ENCODE results near the gene DAB1.

Gene DAB1

DNA sequence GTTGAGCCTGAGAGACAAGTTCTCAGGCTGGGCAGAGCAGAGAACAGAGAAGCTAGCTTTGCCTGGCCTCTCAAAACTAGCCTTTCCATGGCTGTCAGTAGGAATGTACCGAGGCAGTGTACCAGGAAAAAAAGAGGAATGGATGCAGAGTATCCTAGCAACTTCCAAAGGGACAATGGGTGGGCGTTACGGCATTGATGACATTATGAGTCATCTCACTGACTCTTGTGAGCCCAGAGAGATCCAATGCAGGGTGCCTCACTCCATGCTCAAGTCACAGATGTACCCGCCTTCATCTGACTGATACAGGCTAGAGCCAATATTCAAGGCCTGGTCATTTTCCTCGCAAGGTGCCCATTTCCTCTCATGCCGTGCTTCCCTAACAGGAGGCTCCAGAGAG, 406.7 kb downstream of the DAB1 start:
- DNase-seq, result no peak

DNA sequence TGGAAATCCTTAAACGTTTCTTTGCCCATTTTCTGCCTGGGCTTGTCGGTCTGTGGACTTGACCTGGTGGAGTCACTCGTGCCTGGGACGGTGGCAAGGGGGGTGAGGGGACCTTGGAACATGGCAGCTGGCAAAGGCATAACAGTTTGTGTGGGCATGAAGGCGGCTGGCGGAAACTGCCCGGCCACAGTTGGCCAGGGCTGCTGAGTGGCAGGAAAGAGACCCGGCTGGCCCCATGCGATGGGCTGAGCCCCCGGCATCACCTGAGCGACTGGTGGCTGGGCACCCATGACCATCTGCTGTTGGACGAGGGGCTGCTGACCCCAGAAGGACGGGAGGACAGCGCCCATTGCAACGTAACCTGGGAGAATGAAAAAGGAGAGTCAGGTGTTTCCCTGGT, 408.8 kb downstream of the DAB1 start:
- DNase-seq, result no peak

DNA sequence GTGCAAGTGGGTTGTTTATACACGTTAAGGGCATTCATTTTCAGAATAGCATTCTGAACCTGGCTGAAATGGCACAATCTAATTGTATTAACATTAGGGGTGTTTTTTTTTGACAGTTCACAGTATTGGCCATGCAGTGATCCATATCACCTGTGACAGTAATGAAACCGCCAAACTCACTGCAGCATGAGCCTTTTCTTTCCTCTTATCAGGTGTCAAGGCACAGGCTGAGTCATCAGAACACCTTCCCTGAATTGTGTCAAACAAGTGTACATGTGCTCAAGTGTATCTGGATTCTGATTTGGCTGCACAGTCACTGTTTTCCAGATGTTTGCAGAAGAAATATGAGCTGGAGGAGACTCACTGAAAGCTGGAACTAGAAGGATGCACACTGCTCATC, 410.3 kb downstream of the DAB1 start:
- DNase-seq, result no peak

DNA sequence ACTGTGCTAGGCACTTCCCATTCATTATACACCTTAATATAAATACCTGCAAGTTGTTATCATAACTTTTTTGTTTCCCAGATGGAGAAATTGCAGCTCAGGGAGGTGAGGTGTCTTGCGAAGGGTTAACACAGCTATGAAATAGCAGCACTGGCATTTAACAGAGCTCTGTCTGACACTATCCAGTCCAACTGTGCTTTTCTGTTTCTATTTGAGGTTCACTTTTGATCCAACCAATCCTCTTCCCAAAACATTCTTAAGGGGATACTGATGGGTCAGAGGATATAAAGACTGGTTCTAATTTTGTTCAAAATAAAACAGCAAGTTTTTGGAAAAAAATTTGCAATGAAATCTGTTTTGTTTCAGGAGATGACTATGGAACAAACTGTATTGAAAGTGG, 411.5 kb downstream of the DAB1 start:
- DNase-seq, result no peak

DNA sequence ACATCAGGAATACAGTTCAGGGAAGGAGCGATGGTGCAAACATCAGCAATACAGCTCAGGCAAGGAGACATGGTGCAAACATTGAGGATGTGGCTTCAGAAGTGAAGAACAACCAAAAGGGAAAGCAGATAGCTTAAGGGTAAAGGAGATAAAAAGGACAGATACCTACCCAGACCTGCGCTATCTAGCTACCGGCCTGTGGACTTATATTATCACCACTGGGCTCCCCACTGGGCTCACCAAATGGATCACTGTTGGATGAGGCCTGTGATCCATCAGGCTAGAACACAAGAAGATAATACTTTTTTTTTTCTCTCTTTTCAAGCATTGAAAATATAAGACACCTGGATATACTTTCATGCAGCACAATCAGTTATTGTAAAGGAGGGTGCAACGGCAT, 413.3 kb downstream of the DAB1 start:
- DNase-seq, result no peak

DNA sequence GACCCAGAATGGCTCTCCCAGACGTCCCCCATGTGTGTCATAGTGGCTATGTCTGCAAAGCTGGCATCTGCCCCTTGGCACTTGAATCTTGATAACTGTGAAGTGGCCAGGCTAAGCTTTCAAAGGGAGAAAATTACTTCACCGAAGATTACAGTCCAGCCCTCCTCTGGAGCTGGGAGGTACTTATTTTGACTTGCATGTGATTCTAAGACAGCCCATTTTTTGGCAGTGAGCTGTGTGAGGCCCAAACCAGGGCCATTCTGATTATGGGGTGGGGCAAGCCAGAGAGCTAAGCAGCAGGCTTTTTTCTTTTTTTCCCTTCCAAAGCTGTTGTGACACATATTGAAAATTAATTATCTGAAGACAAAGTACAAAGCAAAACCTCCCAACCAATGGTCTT, 415.9 kb downstream of the DAB1 start:
- DNase-seq, result no peak

DNA sequence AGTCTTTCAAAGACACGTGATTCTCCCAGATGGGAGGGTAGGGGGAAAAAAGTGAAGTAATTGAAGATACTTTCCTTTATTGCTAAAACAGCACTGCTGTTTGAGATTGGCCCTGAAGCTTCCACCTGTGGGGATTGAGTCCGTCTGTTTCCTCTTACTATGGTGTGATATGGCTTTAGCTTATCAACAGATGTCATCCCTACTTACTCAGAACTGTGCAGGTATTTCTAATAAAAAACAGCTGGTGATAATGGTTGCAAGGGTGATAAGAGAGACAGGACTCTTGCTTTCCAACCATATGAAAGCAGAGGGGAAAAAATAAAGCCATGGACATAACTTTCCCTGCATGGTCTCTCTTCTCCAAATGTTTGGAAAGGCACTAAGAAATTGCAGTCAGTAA, 416.4 kb downstream of the DAB1 start:
- DNase-seq, result no peak

DNA sequence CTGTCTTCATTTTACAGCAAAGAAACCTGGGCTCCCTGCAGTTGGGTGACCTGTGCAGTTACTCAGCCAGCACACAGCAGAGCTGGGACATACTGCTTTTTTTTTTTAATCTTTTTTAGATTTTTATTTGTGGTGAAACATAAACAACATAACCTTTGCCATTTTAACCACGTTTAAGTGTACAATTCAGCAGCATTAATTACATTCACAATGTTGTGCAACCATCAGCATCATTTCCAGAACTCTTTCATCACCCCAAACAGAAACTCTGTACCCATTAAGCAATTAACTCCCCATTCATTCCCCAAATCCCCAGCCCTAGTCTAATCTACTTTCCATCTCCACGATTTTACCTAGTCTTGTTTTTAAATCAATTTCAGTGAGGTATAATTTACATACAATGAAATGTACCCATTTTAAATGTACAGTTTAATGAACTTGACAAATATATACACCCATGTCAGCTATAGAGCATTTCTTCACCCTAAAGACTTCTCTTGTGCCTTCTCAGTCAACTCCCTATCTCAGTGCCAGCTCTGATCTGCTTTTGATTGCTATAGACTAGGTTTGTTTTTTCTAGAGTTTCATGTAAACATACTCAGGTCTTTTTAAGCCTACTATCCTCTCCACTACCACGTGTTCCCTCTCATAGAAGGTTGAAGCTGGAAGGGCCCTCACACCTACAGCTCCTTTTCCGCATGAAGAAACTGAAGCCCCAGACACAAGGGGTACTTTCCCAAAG, 420.3 kb downstream of the DAB1 start:
- DNase-seq, result no peak

DNA sequence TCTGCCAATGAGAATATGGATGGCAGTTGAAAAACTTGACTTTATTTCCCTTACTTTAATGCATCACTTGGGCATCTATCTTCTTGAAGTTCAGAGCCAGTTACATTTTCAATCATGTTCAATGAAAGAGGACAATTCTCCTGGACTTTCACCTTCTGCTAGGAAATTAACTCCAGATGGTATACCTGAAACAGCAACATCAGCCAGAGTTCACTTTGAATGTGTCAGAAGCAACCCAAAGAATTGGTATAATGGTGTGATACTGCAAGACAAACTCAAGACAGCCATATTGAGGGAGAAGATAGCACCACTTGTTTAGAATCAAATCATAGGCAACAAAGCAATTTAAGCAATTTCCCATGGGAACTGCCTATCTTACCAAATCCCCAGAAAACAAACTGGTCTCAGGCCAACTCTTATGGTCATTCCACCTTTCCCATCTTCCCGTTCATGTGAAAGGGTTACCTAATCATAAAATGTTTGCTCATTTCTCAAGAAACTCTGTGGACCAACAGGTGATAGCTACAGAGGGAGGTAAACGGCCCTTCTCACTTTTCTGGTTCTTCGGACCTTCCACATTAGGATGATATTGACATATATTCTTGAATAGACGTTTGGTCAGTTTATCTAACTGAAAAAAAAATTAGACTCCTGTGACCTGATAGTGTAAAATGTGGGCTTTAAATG, 428.3 kb downstream of the DAB1 start:
- no peak for DNase-seq

DNA sequence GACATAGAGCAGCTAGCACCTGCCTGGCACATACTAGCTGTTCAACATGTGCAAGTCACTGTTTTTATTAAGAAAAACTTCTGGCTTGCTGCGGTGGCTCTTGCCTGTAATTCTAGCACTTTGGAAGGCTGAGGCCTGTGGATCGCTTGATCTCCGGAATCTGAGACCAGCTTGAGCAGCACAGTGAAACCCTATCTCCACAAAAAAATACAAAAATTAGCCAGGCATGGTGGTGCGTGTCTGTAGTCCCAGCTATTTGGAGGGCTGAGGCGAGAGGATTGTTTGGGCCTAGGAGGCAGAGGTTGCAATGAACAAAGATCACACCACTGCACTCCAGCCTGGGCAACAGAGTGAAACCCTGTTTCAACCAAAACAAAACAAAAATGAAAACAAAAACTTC, 430.4 kb downstream of the DAB1 start:
- no peak for DNase-seq

DNA sequence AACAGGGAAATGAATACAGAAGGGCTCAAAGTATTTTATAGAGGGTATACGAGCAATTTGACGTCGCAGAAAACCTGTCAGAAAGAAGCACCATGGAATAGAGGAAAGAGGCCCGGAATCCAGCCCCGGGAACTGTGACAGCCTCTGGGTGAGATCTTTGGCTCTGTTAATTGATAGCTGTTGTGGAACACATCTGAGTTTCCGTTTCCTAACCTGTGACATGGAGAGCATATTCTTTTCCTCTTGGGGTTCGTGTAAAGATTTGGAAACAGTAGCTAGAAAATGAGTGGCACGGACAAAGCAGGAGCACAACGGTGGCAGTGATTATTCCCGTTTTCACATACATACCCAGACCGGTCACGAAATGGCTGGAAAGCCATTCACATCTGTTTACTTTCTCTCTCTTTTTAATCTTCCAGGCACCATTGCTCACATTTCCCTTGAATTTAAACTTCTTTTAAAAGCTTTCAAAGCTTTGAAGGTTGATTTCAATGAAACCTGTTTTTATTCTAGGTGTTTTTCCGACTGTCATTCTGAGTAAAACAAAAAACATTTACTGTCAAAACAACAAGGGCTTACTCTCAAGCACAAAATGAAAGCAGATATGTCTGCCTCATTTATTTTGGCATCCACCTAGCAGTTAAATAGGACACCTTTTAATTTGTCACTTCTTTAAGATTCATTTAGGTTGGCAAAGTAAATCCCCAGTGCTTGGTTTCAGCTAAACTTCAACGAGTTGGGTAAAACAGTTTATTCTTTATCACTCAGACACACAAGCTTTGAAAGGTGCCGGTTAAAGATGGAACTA, 431.3 kb downstream of the DAB1 start:
- DNase-seq, result no peak

DNA sequence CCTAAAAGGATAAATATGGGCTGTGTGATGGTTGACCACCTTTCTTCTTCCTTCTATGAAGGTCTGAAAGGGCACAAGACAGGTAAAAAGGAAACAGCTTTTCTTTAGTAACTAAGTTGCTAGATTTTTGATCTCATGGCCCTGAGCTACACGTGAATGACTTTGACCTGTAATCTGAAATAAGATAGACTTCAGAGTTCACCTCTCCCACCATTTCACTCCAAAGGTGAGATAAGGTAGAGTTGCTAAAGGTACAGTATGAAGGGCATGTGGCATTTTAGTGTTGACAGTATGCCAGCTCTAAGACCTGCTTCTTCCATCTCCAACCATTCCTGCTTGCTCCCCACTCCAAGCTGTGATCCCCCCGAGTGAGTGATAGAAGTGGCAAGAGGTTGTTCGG, 432.3 kb downstream of the DAB1 start:
- no peak for DNase-seq

DNA sequence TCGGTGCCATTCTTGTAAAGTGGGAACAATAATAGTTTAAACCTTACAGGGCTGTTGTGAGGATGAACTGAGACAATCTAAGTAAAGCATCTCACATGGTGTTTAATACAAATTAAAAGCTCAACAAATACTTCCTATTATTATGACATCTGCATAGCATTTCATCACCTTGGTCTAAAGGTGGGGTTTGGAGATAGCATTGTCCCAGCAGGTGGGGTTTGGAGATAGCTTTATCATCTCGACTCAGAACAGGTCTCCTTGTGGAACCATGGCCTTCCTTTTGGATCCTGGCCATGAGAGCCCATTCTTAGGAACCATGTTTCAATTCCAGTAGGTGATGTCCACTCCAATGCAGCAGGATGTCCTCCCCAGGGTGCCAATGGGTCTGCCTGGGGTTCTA, 437.5 kb downstream of the DAB1 start:
- DNase-seq, result no peak

DNA sequence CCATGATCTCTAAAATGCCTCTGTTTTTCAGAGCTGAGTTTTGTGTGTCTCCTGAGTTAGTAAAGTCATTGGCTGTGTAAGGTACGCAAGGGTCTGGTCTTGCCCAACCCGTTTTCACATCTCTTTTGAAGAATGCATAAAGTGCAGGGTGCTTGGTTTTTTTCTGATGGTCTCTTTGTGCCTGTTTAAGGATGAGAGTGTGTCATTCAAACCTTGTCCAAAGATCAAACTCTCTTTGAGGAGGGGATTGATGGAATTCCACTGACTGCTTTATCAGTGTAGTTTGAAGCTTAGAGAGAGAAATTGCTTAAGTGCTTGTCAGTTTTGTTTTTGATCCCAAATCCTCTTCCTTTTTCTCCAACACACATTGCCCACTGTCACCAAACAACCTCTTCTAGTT, 438.0 kb downstream of the DAB1 start:
- DNase-seq, result no peak

DNA sequence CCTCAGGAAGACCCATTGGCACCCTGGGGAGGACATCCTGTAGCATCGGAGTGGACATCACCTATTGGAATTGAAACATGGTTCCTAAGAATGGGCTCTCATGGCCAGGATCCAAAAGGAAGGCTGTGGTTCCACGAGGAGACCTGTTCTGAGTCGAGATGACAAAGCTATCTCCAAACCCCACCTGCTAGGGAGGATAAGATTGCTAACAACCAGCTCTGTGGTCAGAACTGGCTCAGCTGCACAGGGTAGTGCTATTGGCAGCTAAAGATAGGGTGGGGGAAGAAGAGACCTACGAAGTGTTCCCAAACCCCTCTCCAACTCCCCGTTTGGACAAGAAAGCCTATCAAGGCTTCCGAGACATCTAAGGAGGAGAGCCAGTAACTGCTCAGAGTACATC, 440.4 kb downstream of the DAB1 start:
- no peak for DNase-seq

DNA sequence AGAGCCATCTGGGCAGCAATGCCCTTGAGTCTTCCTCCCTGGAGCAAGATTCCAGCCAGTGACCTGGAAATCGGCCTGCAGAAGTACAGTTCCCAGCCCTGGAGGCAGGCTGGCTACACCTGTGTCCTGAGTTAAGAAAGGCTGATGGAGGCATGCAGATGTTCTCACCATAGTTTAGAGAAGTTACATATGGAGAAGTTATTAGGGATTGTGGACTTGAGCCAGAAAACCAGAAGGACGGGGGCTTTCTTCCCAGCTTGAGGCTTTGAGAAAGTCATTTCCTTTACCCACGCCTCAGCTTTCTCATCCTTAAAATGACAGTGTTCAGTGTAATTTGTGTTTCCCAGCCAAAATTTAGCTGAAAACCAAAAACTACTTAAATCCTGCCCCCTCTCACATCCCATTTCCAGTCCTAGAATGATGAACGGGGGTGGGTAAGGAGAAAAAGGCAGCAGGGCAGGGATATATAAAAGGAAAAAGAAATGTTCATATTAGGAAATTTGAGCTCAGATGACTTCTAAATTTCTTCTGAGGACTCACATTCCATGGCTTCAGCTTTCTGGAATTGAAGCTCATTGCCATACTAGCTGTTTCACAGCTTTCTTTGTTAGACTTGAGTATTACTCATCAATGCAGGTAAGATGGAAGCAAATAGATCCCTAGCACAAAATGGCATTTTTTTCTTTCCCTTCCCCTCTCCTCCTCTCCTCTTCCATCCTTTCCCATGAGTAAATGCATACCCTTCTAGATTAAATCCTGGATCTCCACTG, 443.7 kb downstream of the DAB1 start:
- no peak for DNase-seq

DNA sequence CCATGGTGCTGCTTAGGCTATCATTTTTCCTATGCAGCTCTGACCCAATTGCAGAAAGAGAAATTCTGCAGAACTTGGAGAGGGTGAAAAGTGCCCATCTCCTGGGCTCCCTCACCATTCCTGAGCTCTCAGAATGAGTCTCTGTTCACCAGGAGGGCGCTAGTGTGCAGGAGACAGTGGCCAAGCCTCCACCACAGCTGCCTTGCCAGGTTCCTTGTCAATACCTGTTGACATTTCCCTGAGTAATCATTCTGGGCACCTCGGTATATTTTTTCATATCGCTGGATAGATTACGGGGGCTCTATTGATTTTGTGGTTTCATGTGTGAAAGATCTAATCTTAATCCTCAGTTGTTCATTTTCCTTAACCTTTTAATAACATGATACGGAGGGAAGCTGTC, 445.0 kb downstream of the DAB1 start:
- DNase-seq, result no peak

DNA sequence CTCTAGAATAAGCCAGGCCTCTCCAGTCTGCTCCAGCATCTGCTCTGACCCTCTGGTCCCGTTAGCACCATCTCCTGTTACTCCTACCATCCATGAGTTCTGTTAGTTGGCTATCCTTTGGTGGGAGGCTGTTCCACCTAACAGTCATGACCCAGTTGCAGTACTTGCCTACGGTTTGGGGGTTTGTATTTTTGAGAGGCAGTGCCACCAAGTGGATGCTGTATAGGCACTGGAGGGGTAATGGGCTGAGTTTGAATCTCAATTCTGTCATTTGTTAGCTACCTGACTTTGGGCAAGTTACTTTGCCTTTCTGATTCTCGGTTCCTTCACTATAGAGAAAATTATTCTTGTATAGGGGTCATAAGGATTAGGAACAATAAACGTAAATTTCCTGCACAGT, 445.9 kb downstream of the DAB1 start:
- DNase-seq, result no peak

DNA sequence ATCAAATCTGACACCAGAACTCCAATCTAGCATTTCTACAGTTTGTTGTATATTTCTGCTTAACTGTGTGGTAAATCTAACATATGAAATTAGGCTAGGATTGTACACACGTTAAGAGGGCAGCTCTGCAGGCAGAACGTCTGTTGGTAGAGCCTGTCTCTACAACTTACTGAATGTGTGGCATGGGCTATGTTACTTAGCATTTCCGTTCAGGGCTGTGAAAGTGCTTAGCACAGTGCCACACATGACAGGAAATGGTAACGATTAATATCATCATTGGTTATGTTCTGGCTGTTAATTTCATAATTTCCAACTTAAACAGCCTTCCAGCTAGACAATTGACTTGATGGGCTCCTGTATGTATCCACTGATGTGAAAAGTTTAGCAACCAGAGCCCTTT, 448.4 kb downstream of the DAB1 start:
- no peak for DNase-seq

DNA sequence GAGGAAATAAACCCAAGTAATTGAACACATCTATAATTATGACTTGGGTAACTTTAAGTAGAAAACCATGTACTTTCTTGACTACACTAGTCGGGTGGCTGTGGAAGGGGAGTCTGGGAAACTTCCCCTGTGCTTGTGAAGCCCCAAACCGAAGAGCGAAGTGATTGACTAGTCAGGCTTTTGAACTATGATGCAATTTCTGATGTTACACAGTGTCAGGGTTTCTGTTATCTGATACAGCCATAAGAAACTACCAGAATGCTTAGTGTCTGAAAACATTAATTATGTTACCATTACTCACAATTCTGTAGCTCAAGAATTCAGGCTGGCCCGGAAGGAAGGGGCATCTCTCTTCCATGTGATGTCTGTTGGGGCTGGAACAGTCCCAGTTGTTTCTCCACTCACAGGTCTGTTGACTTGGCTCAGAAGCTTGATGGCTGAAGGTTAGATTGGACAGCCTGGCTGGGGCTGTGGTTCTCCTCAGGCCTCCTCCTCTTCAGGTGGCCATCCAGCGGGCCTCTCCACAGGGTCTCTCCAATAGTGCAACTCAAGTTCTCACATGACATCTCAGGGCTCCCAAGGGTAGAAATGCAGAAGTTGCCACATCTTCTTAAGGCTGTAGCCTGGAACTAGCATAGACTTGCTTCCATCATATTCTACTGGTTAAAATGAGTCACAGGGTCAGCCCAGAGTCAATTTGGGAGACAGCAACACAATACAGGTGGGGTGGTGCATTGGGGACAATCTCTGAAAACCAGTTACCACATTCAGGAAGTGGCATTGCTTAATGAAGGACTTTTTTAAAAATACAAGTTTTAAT, 449.7 kb downstream of the DAB1 start:
- no peak for DNase-seq

DNA sequence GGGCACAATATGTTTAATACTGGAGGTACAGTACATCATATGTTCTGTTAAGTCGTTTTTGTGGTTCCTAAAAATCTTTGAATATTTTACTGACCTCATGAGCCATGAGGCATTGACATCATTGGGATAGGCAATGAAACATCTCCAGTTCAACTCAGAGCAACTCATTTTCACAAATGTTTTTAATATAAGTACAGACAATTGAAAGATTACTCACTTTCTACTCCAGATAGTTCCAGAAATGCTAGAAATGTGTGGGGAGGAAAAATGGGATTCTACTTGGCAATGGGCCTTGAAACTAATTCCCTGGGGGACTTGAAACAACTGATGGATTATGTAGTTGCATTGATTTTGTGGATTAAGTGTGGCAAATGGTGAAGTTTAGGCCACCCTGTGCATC, 450.9 kb downstream of the DAB1 start:
- DNase-seq, result no peak

DNA sequence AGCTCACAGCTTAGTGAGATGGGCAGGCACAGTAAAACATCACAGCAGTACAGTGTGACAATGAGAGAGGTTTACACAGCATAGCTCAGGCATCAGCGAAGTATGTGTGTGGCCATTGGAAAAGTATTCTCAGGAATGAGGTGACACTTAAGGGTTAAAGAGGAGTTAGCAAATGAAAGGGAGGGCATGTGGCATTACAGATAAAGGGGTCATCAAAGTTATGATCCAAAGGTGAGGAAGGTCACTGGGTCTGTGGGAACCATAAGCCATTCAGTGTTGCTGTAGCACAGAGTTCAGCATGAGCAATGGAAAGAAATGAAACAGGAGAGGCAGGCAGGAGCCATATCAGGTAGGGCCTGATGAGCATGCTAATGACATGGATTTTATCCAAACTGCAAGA, 453.6 kb downstream of the DAB1 start:
- no peak for DNase-seq

Measured in central memory CD4-positive, alpha-beta T cell (primary cell).